ENCODE results near the gene CAGE1.
"Not testable (repeated sequence)": the region's sequence is repeated elsewhere in the genome, so short reads cannot be mapped to it uniquely, and the experiment has no call there.

The CAGE1 gene

DNA sequence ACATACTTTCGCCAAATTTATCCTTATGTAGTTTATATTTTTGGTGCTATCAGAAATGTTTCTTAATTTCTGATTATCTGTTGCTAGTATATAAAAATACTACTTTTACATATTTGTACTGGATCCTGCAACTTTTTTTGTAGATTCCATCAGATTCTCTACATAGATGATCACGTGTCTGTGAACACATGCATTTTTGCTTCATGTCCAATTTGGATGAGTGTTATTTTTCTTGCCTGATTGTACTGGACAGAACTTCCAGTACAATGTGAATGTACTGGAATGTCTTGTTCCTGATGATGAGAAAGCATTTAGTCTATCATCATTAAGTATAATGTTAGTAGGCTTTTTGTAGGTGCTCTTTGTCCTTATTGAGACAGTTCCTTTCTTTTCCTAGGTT is 51.5 kb downstream of the CAGE1 start:
- DNase-seq (ENCODE audit: low read depth): no peak

DNA sequence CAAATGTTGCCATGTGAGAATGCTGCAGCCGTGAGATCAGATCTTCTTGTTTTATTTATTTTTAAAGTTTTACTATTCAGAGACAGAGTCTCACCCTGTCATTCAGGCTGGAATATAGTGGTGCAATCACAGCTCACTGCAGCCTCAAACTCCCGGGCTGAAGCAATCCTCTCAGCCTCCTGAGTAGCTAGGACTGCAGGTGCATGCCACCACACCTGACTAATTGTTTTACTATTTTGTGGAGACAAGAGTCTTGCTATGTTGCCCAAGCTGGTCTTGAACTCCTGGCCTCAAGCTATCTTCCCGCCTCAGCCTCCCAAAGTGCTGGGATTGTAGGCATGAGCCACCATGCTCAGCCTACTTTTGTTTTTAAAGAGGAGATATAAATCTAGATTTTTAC is 54.0 kb downstream of the CAGE1 start:
- DNase-seq (ENCODE audit: low read depth): no peak

DNA sequence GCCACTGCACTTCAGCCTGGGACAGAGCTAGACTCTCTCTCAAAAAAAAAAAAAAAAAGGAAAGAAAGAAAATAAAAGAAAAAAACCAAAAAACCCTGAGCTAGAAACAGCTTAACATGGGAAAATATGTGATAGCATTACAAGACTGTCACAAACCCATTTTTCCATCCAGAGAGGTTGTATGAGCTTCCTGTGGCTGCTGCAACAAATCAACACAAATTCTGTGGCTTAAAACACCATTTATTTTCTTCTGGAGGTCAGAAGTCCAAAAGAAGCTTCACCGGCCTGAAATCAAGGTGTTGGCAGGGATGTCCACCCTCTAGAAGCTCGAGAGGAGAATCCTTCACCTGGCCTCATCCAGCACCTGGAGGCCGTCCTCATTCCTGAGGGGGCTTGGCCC is 54.9 kb downstream of the CAGE1 start:
- DNase-seq (ENCODE audit: low read depth): no peak

DNA sequence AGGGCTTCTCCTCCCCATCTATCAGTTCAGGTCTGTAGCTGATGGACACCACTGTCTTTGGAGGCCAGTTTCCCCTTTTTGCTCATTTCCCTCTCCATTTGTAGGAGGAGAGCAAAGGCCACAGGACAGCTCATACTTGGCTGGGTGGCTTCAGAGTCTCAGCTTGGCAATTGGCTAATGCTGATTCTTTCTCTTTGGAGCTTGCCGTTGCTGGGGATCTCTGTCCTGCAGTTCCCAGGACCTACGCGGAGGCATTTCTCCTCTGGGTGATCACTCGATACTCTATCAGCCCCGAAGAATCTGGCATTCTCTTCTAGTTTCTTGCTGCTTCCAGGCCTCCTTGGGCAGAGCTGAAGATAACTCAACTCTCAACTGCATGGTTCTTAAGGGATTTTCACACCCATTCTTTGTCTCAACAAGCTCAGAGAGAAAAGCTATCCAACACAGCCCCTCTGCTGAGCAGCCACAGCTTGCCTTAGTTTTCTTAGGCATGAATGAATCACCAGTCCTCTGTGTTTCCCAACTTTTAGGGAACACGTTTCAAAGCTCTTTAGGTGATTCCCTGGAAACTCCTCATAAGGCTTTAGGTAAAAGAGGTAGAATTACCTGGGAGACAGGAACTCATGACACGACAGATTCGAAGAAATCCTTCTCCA is 57.3 kb downstream of the CAGE1 start:
- DNase-seq (ENCODE audit: low read depth): no peak

DNA sequence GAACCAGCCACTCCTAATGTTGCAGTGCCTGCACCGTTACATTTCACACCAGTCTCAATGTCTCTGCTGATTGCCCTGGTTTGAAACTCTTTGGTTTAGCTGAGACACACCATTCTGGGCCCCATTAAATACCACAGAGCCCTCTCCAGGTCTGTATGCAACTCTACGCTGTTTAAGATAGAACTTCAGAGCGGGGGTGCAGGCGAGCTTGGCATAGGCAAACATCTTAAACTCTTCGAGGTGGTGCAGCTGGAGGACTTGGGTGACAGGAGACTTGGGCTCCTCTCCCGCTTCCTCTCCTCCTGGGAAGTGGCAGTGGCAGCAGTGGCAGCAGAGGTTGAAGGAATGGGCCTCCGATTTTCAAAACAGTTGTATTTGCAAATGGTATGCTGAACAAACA is 58.1 kb downstream of the CAGE1 start:
- no peak for DNase-seq (ENCODE audit: low read depth)

DNA sequence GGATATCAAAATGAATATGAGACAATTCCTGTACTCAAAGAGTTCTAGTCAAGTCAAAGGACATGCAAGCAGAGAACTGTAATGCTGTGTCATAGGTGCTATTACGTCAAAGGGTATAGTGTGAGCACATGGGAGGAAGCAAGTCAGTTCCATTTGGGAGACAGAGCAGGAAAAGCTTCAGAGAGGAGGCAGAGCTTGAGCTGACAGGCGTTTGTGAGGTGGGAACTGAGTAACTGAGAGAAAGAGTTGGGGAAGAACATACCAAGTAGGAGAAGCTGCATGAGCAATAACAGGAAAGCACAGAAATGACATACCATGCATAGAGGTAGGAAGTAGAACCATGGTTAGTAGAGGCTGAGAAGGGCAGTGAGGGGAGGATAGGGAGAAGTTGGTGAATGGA is 61.3 kb downstream of the CAGE1 start:
- no peak for DNase-seq (ENCODE audit: low read depth)

DNA sequence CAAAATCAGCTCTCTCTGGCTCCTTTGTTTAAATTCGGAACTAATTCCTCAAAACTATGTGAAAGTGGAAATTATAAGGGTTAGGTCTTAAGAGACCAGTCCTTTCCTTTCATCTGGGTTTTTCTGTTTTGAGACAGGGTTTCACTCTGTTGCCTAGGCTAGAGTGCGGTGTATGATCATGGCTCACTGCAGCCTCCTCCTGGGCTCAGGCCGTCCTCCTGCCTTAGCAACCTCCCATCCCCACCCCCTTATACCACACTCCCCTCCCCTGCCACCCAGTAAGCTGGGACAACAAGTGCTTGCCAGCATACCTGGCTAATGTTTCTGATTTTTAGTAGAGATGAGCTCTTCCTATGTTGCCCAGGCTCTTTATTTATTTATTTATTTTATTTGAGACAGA is 63.8 kb downstream of the CAGE1 start:
- DNase-seq (ENCODE audit: low read depth): no peak

DNA sequence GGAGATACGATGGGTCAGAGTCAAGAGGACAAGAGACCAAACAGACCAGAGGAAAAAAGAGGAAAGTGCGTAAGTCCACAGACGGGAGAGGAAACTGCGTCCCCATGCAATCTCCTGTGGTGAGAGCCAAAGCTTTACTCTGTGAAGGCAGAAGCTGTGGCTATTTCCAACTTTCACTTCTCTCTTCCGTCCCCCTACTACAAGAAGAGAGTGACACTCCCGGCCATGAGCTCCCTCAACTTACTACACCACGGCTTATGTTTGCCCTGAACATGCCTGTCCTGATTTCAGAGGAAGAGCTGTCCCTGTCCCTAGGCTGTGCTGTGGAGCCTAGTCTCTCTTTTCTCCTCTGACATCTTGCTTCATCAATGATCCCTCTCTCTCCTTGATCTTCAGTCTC is 65.0 kb downstream of the CAGE1 start:
- no peak for DNase-seq (ENCODE audit: low read depth)

DNA sequence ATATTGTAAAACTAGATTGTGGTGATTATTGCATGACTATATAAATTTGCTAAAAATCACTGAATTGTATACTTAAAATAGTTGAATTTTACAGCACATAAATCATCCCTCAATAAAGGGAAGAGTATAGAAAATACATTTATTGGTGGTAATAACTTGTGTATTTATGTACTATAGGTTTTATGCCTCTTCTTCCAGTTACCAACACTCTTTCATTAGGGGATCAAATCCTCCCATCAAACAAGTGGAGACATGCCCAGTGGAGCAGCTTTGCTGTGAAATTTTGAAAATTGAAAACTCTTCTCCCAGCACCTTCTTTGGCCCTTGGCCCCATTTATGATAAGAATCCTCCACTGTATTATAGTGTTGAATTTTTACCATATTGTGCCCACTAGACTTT is 66.5 kb downstream of the CAGE1 start:
- DNase-seq (ENCODE audit: low read depth): no peak

DNA sequence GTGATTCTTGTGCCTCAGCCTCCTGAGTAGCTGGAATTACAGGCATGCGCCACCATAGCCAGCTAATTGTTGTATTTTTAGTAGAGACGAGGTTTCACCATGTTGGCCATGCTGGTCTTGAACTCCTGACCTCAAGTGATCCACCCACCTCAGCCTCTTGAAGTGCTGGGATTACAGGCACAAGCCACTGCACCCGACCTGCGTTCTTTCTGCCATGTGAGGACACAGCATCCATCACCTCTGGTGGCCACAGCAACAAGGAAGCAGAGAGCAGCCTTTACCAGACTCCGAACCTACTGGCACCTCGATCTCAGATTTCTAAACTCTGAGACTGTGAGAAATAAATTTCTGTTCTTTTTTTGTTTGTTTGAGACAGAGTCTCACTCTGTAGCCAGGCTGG is 67.7 kb downstream of the CAGE1 start:
- not testable (repeated sequence) for DNase-seq (ENCODE audit: low read depth)

DNA sequence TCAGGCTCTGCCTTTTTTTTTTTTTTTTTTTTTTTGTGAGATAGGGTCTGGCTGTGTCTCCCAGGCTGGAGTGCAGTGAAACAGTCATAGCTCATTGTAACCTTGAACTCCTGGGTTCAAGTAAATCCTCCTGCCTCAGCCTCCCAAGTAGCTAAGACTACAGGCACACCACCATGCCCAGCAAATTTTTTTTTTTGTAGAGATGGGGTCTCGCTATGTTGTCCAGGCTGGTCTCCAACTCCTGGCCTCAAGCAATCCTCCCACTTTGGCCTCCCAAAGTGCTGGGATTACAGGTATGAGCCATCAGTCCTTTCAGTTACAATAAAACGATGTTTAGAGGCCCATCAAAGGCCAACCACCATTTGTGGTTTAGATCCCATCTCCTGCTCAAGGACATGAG is 70.1 kb downstream of the CAGE1 start:
- not testable (repeated sequence) for DNase-seq (ENCODE audit: low read depth)

DNA sequence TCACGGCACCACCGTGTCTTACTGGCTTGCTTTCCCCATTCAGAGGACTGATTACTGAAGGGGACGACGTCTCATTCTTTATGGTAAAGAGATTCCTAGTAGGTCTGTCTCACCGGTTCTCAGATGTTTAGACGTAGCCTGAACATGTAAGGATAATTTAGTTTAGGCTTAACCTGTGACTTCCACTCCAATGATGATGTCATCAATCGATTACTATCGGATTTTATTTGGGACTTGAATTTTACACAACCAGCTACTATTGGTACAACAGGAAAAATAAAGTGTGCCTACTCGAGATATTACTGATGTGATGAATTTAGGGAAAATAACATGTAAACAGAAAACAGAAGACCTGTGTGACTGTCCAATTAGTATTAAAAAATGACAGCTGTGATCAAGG is 72.0 kb downstream of the CAGE1 start:
- DNase-seq (ENCODE audit: low read depth): no peak

DNA sequence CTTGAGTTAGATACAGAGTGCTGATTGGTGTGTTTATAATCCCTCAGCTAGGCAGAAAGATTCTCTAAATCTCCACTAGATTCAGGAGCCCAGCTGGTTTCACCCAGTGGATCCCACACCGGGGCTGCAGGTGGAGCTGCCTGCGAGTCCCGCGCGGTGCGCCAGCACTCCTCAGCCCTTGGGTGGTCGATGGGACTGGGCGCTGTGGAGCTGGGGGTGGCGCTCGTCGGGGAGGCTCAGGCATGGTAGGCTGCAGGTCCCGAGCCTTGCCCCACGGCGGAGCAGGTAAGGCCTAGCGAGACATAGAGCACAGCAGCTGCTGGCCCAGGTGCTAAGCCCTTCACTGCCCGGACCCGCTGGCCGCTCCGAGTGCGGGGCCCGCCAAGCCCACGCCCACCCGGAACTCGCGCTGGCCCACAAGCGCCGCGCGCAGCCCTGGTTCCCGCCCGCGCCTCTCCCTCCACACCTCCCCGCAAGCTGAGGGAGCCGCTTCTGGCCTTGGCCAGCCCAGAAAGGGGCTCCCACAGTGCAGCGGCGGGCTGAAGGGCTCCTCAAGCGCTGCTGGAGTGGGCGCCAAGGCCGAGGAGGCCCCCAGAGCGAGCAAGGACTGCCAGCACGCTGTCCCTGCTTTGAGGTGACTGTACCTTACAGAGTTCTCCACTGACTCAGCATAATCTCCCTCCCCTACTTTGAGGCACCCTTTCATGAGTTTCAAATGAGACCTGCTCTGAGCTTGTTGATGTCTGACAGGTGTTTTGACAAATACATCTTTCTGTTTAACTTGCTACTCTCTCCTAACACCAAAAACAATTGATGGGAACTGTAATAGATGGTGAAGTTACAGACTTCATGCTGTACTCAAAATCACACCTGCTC is 72.6 kb downstream of the CAGE1 start:
- no peak for DNase-seq (ENCODE audit: low read depth)

DNA sequence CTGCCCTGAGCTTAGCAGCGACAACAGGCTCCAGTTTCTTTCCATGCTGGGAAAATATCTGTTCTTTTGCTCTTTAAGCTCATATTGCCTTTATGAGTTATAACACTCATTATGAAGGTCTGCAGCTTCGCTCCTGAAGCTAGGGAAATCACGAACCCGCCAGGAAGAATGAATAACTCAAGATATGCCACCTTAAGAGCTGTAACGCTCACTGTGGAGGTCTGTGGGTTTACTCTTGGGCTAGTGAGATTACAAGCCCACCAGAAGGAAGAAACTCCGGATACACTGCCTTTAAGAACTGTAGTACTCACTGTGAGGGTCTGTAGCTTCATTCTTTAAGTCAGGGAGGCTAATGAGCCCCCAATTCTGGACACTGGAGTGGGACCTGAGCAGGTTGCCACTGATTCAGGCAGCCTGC is 73.6 kb downstream of the CAGE1 start:
- no peak for DNase-seq (ENCODE audit: low read depth)

DNA sequence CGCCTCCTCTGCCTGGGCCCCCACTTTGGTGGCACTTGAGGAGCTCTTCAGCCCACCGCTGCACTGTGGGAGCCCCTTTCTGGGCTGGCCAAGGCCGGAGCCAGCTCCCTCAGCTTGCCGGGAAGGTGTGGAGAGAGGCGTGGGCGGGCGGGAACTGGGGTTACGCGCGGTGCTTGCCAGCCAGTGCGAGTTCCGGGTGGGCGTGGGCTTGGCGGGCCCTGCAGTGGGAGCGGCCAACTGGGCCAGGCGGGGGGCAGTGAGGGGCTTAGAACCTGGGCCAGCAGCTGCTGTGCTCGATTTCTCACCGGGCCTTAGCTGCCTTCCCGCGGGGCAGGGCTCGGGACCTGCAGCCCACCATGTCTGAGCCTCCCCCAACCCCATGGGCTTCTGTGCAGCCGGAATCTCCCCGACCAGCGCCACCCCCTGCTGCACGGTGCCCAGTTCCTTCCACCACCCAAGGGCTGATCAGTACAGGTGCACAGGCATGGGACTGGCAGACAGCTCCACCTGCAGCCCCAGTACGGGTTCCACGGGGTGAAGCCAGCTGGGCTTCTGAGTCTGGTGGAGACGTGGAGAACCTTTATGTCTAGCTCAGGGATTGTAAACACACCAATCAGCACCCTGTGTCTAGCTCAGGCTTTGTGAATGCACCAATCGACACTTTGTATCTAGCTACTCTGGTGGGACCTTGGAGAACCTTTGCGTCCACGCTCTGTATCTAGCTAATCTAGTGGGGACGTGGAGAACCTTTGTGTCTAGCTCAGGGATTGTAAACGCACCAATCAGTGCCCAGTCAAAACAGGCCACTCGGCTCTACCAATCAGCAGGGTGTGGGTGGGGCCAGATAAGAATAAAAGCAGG is 74.2 kb downstream of the CAGE1 start:
- not testable (repeated sequence) for DNase-seq (ENCODE audit: low read depth)

DNA sequence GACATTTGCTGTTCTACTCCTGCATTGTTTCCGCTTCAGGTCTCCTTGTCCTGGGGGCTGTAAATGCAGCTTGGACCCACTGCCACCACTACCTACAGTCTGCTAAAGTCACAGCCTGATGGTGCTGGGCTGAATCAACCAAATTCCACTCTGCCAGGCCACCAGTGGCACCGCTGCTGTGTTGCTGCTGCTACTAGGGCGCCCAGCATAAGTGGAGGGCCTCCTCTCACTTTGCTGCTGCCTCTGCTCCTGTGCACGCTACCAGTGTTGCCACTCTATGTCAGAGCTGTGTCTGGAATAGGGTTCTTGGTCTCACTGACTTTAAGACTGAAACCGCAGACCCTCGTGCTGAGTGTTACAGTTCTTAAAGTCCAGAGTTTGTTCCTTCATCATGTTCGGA is 75.1 kb downstream of the CAGE1 start:
- no peak for DNase-seq (ENCODE audit: low read depth)

DNA sequence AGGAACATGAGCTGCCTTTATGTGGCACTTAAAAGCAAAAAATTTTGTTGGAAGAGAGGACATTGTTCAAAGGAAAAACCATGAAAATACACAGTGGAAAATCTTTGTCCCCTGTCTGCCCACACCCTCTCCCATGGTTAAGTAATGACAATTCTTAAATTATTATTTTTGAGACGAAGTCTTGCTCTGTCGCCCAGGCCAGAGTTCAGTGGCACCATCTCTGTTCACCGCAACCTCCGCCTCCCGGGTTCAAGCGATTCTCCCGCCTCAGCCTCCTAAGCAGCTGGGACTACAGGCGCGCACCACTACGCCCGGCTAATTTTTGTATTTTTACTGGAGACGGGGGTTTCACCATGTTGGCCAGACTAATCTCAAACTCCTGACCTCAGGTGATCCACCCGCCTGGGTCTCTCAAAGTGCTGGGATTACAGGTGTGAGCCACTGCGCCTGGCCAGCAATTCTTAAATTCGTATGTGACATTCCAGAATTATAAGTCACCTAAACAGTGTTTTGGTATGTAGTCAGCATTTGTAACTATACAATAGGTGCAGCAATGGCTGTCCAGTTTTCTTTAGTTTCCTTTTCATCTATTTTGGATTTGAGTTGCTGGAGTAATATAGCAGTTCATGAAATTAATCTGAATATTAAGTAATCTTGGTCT is 75.9 kb downstream of the CAGE1 start:
- DNase-seq (ENCODE audit: low read depth): no peak

DNA sequence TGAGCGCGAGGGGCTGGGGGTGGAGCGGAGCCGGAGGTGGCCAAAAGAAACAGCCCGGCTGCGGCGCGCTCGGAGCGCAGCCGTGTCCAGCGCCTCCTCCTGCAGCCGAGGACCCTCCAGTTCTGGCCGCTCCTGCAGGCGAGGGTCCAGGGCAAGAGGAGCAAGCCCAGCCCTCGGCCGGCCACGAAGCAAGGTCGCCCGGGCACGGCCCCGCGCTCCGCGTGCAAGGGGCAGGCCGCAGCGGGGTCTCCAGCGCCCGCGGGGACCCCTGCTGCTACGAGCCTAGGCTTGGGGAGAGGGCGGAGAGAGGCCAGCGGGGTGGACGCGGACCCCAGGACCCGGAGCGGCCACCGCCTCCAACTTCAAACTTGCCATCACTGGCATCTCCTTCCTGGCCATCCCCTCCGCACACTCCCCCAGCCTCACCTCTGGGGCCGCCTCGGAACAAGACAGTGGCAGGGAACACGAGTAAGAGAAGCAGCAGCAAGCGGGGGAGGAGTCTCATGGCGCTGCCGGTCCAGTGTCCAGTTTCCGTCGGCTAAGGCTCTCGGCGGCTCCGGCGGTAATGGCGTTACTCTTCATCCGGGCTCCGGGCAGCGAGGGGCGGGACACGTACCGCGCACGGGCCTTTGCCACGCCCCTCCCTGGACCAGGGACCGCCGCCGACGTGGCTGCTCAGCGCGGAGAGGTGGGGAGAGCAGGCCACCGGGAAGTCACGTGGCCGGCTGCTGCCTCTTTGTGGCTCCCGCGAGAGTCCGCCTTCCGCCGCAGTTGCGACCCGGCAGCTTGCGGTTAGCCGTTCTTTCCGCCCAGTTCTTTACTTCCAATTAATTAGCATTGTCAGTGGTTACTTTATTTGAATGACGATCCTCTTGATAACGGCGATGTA is 76.7 kb downstream of the CAGE1 start, which contains the start of gene SSR1:
Gene SSR1 (minus strand): TSS at position 584 of the 889 bp plus-strand sequence. CDS start 79 bp downstream, at position 505.
- peak; percentile 88 for DNase-seq (ENCODE audit: low read depth)

DNA sequence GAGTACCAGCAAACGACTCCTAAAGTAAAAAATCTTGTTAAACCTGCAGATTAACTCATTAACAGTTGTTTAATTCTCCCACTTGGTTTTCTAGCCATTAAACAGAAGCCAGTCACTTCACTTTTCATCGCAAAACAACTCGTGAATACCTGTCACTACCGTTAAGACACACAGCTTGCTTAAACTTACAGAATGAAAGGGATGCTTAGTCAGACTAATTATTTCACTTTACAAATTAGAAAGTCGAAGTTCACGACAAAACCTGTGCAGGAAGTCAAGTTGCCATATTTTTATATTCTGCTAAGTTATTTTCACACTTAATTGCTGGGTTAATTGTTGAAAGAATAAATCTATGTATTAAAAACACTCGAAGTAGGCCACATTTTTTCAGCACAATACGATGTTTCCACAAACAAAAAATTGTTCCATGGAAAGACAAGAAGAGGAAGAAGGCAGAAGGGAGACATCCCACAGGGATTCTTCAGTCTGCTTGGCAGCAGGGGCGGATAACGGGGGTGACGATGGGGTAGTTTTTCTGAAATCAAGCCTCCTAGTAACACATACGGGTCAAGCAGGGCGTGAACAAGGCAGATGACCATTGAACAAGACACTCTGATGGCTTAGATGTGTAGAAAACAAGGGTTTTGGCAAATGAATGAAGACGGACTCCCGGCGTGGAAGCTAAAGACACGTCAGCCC is 77.5 kb downstream of the CAGE1 start:
- DNase-seq (ENCODE audit: low read depth): peak; percentile 19

DNA sequence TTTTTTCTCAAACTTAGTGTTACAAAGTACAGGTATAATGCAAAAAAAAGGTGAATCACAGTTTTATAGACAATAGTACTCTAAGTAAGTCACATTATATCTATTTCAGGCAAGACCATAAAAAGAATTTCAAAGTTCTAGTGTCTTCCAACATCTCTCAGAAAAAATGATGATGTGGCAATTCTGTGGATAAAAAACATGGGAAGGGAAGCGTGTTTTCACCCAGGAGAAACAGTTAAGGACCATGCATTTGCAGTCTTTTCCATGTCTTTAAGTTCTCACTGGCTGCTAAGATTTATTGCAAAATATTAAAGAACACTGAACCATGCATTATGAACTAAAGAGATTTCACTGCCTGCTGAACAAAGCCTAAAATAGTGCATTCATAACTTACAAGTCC is 78.4 kb downstream of the CAGE1 start:
- DNase-seq (ENCODE audit: low read depth): no peak

Data from stimulated activated CD8-positive, alpha-beta memory T cell treated with anti-CD3 and anti-CD28 coated beads, Interleukin-15, amount 100 ng/mL, for 24 hours (primary cell).